Activated T-helper 17 cell treated with anti-CD3 and anti-CD28 coated beads, Interleukin-2, amount 50 U/mL, for 72 hours (primary cell): Measurements from ENCODE around the gene WDR54. TPM values are rescaled to one million over a fixed set of nuclear protein-coding genes. Genes with fewer than 3 reads are reported as not detected.

Source experiments
- ATAC-seq: fragments of 150-1000 bp; cut with Tn5 transposase; replicated peaks from 2 replicates; pipeline ENCODE4 v1.10.0; 2021; ENCODE audit warnings: mild to moderate bottlenecking, moderate library complexity
- H3K27ac Mint-ChIP-seq: one replicate; pipeline ENCODE4 v1.8.0; 2022; ENCODE audit warnings: mixed read lengths
- H3K27me3 Mint-ChIP-seq: one replicate; pipeline ENCODE4 v1.8.0; 2022; ENCODE audit warnings: mixed read lengths
- H3K36me3 Mint-ChIP-seq: one replicate; pipeline ENCODE4 v1.8.0; 2022; ENCODE audit warnings: low read depth, mild to moderate bottlenecking, mixed read lengths
- H3K4me1 Mint-ChIP-seq: one replicate; pipeline ENCODE4 v1.8.0; 2022; ENCODE audit warnings: mixed read lengths
- H3K4me3 Mint-ChIP-seq: one replicate; pipeline ENCODE4 v1.8.0; 2022; ENCODE audit warnings: mild to moderate bottlenecking, mixed read lengths
- H3K9me3 Mint-ChIP-seq: one replicate; pipeline ENCODE4 v1.8.0; 2022; ENCODE audit warnings: mixed read lengths
- total RNA-seq, 2 donors: library from RNA; stranded (reverse); gene quantifications; one replicate each; pipeline ENCODE4 v1.2.3, GENCODE V29; 2022

The WDR54 gene, protein sequence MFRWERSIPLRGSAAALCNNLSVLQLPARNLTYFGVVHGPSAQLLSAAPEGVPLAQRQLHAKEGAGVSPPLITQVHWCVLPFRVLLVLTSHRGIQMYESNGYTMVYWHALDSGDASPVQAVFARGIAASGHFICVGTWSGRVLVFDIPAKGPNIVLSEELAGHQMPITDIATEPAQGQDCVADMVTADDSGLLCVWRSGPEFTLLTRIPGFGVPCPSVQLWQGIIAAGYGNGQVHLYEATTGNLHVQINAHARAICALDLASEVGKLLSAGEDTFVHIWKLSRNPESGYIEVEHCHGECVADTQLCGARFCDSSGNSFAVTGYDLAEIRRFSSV
- total RNA-seq = 100 to 1,000 TPM in 1 of 2 donors, 10 to 100 TPM in 1; 85.8 to 194 TPM

DNA sequence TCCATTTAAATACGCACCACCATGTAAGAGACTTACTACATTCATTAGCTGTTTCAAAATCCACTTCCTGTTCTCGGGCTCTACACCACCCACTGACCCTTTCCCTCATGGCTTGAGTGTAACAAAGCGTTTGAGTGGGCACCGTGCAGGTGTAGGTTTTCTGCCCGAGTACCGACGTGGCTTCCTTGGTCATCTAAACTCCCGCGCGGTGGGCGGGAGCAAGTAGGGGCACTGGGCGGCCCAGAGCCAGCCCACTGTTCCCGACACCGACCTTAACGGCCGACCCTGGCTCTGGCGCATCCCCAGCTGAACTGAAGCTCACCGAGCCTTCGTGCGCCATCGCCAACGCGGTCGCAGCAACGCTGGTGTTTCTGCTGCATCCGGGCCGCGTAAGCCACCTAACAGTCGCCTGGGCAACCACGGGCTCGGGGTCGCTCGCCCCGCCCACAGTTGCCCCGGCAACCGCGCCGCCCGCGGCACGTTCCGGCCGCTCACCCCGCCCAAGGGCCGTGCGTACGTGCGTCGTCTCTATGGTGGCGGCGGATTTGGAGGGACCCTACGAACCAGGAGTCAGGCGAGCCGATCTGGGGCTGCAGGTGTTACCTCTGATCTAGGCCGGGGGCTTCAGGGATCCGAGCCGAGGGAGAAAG, at the start of gene WDR54, which contains the start of gene C2orf81:
Gene WDR54 (plus strand): TSS at position 510 of the 650 bp plus-strand sequence. CDS start 424 bp downstream, outside the sequence.
Gene C2orf81 (minus strand): TSS at position 399 of the 650 bp plus-strand sequence. CDS start 59 bp downstream, at position 340.
- Mint-ChIP-seq H3K9me3 (no peaks in the 10 kb centered on the region), H3K36me3 (peaks cover 46% of the 10 kb centered on the region), H3K4me1 (peaks cover 18% of the 10 kb centered on the region), H3K27me3 (no peaks in the 10 kb centered on the region), H3K27ac (peak within 1 kb of the TSS; percentile 98), H3K4me3 (peak within 1 kb of the TSS; percentile 97)
- peak; percentile 96 for ATAC-seq

DNA sequence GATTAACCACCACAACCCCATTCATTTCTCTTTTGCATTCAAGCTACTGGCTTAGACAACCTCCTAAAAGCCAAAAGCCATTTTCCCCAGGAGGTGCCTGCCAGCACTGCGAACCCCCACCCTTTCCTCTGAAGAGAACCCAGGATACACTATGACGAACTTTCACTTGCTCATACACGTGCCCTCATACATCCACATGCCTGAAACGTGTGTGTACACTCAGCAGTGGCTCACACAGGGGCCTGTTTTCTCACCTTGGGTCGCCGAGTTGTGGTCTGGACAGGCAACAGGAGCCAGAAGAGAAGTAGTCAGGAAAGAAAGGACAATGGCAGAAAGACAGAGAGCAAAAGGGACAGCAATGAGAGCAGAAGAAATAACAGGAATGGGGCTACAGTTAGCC, 48.9 kb upstream of the WDR54 start:
- no peaks in the 10 kb centered on the region for H3K9me3 Mint-ChIP-seq
- peaks cover 8% of the 10 kb centered on the region for H3K4me1 Mint-ChIP-seq
- H3K4me3 Mint-ChIP-seq = no peak overlapping the region
- H3K36me3 Mint-ChIP-seq = peaks cover 62% of the 10 kb centered on the region
- no peak overlapping the region for H3K27ac Mint-ChIP-seq
- no peak for ATAC-seq
- H3K27me3 Mint-ChIP-seq = no peaks in the 10 kb centered on the region

DNA sequence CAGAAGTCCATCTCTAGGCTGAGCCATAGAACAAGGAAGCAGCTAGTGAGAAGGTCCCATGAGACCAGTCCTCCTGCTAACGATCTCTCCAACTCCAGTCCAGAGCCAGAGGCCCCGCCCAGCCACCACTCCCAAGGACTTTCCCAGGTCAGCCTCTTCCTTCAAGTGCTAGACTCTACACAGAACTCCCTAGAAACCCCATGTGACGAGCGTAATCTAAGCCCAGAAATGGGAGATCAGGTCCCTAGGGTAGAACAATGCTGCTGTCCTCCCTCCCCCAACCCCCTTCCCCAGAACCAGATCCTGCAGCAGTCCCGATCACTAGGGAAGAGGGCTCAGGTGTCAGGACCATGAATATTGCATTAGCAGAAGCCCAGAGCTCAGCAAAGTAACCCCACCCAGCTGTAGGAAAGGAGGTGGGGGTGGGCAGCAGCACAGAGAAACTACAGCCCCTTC, 48.3 kb upstream of the WDR54 start:
- Mint-ChIP-seq H3K9me3 (no peaks in the 10 kb centered on the region), H3K4me3 (no peak overlapping the region), H3K27me3 (no peaks in the 10 kb centered on the region), H3K4me1 (peaks cover 8% of the 10 kb centered on the region), H3K27ac (no peak overlapping the region), H3K36me3 (peaks cover 62% of the 10 kb centered on the region)
- ATAC-seq = no peak

DNA sequence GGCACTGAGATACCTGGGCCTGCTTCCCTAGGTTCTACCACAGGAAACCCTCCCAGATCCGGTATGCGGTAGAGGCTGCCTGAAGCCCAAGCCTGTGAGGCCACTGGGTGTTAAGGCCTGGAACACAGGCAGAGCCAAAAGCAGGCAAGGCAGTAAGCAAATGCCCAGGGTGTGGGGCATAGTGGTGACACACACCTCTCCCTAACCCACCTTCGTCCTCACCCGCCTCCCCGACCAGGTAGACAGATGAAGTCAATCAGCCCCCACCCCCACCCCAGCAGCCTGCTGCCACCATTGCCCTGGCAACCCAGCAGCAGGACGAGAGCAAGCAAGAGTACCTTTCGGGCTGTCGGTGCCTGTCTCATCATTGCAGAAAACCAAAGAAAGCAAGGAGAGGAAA, 47.5 kb upstream of the WDR54 start:
- no peak overlapping the region for H3K4me3 Mint-ChIP-seq
- H3K9me3 Mint-ChIP-seq = no peaks in the 10 kb centered on the region
- no peak for ATAC-seq
- H3K27ac Mint-ChIP-seq = no peak overlapping the region
- H3K27me3 Mint-ChIP-seq = no peaks in the 10 kb centered on the region
- H3K36me3 Mint-ChIP-seq = peaks cover 60% of the 10 kb centered on the region
- peaks cover 13% of the 10 kb centered on the region for H3K4me1 Mint-ChIP-seq

- Mint-ChIP-seq H3K4me1 (peaks cover 13% of the 10 kb centered on the region), H3K36me3 (peaks cover 53% of the 10 kb centered on the region), H3K9me3 (no peaks in the 10 kb centered on the region), H3K4me3 (no peak overlapping the region), H3K27me3 (no peaks in the 10 kb centered on the region), H3K27ac (no peak overlapping the region)
- no peak for ATAC-seq
Measured at GRCh38 chr2:74374509-74375205, 46.9 kb upstream of the WDR54 start.

GRCh38 chr2:74375838-74376237, 45.7 kb upstream of the WDR54 start:
- Mint-ChIP-seq H3K27ac (peak overlapping the region; percentile 57), H3K4me1 (peaks cover 19% of the 10 kb centered on the region), H3K27me3 (no peaks in the 10 kb centered on the region), H3K9me3 (no peaks in the 10 kb centered on the region), H3K36me3 (peaks cover 41% of the 10 kb centered on the region), H3K4me3 (no peak overlapping the region)
- no peak for ATAC-seq

DNA sequence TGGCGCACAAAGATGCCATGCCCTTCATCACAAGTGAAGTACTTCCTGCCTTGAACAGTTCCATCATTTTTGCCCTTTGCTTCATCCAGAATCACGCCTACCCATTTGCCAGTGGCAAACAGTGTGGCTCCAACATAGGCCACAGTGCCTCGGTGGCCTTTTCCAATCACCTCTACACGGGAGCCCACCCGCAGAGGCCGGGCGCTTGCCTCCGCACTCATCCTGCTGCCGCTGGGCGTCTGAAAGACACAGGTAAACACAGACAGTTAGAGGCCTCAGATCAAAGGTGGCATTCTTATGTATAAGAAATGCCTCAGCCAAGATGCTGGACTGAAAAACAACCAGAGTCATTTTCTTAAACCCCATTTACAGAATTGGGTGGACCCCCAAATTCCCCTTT, 43.5 kb upstream of the WDR54 start:
- H3K4me3 Mint-ChIP-seq = no peak overlapping the region
- no peaks in the 10 kb centered on the region for H3K27me3 Mint-ChIP-seq
- H3K36me3 Mint-ChIP-seq = peaks cover 43% of the 10 kb centered on the region
- H3K27ac Mint-ChIP-seq = no peak overlapping the region
- H3K4me1 Mint-ChIP-seq = peaks cover 29% of the 10 kb centered on the region
- ATAC-seq = no peak
- H3K9me3 Mint-ChIP-seq = no peaks in the 10 kb centered on the region

GRCh38 chr2:74379851-74380789, 41.4 kb upstream of the WDR54 start, which contains the start of gene DCTN1:
TSS of gene DCTN1 (minus strand) at chr2:74380311. CDS start at chr2:74380037, 274 bp downstream.
- H3K4me1 Mint-ChIP-seq = peaks cover 26% of the 10 kb centered on the region
- no peaks in the 10 kb centered on the region for H3K27me3 Mint-ChIP-seq
- ATAC-seq = peak; percentile 38
- H3K9me3 Mint-ChIP-seq = no peaks in the 10 kb centered on the region
- H3K36me3 Mint-ChIP-seq = peaks cover 43% of the 10 kb centered on the region
- H3K27ac Mint-ChIP-seq = peak within 1 kb of the TSS; percentile 89
- peak within 1 kb of the TSS; percentile 48 for H3K4me3 Mint-ChIP-seq

- no peak for ATAC-seq
- Mint-ChIP-seq H3K9me3 (no peaks in the 10 kb centered on the region), H3K27me3 (no peaks in the 10 kb centered on the region), H3K36me3 (peaks cover 33% of the 10 kb centered on the region), H3K4me3 (no peak overlapping the region), H3K27ac (peak overlapping the region; percentile 89), H3K4me1 (peaks cover 26% of the 10 kb centered on the region)
Measured at GRCh38 chr2:74381751-74382150, 39.8 kb upstream of the WDR54 start.

DNA sequence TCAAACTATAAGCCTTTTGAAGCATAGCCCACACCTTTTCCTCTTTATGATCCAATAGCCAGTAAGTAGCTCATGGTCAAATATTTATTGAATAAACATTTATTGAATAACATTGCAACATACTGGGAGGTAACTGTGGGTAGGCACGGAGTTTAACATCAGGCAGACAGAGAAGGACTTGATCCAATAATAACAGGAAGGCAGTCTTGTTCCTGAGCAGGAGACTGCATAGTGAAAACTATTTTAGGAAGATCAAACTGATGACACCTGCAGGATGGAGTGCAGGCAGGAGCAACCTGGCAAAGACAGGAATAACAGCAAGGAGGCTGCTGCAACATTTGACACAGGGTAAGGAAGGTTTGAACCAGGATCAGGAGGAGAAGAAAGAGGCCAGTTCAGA, 38.3 kb upstream of the WDR54 start:
- no peak overlapping the region for H3K4me3 Mint-ChIP-seq
- ATAC-seq = no peak
- no peaks in the 10 kb centered on the region for H3K9me3 Mint-ChIP-seq
- H3K27ac Mint-ChIP-seq = no peak overlapping the region
- no peaks in the 10 kb centered on the region for H3K27me3 Mint-ChIP-seq
- H3K36me3 Mint-ChIP-seq = peaks cover 18% of the 10 kb centered on the region
- H3K4me1 Mint-ChIP-seq = peaks cover 21% of the 10 kb centered on the region

GRCh38 chr2:74384051-74384450, 37.5 kb upstream of the WDR54 start:
- Mint-ChIP-seq H3K27me3 (no peaks in the 10 kb centered on the region), H3K9me3 (no peaks in the 10 kb centered on the region), H3K27ac (no peak overlapping the region), H3K36me3 (peaks cover 13% of the 10 kb centered on the region), H3K4me3 (no peak overlapping the region), H3K4me1 (peaks cover 17% of the 10 kb centered on the region)
- no peak for ATAC-seq

GRCh38 chr2:74385396-74385795, 36.1 kb upstream of the WDR54 start:
- Mint-ChIP-seq H3K27me3 (no peaks in the 10 kb centered on the region), H3K36me3 (peaks cover 13% of the 10 kb centered on the region), H3K4me3 (no peak overlapping the region), H3K9me3 (no peaks in the 10 kb centered on the region), H3K4me1 (peaks cover 13% of the 10 kb centered on the region), H3K27ac (no peak overlapping the region)
- no peak for ATAC-seq

DNA sequence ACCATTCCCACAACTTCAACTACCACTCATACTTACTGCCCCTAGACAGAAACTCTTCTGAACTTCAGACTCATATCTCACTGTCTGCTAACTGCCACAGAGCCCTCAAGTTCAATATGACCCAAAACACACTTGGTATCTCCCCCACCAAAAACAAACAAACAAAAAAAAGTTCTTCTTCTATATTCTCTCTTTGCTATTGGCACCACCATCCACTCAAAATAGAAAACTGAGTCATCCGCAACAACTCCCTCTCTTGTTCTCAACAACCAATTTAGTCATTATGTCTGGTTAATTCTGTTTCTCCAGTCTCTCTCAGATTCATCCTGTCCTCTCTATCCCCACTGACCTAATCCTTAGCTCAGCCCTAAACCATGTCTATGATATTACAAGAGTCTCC, 34.2 kb upstream of the WDR54 start:
- Mint-ChIP-seq H3K4me3 (no peak overlapping the region), H3K9me3 (no peaks in the 10 kb centered on the region)
- peak; percentile 78 for ATAC-seq

GRCh38 chr2:74390606-74391005, 30.9 kb upstream of the WDR54 start:
- Mint-ChIP-seq H3K27me3 (peaks cover 4% of the 10 kb centered on the region), H3K4me1 (no peaks in the 10 kb centered on the region), H3K9me3 (no peaks in the 10 kb centered on the region), H3K27ac (peak overlapping the region; percentile 97), H3K4me3 (no peak overlapping the region), H3K36me3 (no peaks in the 10 kb centered on the region)
- ATAC-seq = no peak

More for the DNA sequence above, 34.2 kb upstream of the WDR54 start:
- no peaks in the 10 kb centered on the region for H3K27me3 Mint-ChIP-seq
- peaks cover 2% of the 10 kb centered on the region for H3K36me3 Mint-ChIP-seq
- no peak overlapping the region for H3K27ac Mint-ChIP-seq
- no peaks in the 10 kb centered on the region for H3K4me1 Mint-ChIP-seq
